ENCODE data around the gene ARID3C.
"Not testable (repeated sequence)": the region's sequence is repeated elsewhere in the genome, so short reads cannot be mapped to it uniquely, and the experiment has no call there.

Gene ARID3C

GRCh38 chr9:34651876-34652601 lies 23.2 kb upstream of the ARID3C start, which contains the start of gene IL11RA:
Gene IL11RA (plus strand): TSS chr9:34652185. CDS start chr9:34655218, 3,033 bp downstream.
- DNase-seq (ENCODE audit: low read depth) = no peak

- DNase-seq (ENCODE audit: low read depth) = no peak
Measured at GRCh38 chr9:34651321-34651720, 22.5 kb upstream of the ARID3C start.

GRCh38 chr9:34650816-34651215 lies 21.9 kb upstream of the ARID3C start:
- no peak for DNase-seq (ENCODE audit: low read depth)

DNA sequence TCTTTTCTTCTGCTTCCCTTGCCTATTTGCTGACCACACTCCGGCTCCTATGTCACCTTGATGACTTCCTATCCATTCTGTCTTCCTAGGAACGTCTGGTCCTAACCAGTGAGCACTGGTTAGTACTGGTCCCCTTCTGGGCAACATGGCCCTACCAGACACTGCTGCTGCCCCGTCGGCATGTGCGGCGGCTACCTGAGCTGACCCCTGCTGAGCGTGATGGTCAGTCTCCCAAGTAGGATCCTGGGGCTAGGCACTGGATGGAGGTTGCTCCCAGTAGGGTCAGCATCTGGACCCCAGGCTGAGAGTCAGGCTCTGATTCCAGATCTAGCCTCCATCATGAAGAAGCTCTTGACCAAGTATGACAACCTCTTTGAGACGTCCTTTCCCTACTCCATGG lies 19.8 kb upstream of the ARID3C start:
- DNase-seq (ENCODE audit: low read depth) = no peak

GRCh38 chr9:34647651-34648050 lies 18.8 kb upstream of the ARID3C start:
- DNase-seq (ENCODE audit: low read depth) = no peak

GRCh38 chr9:34647084-34647403 lies 18.2 kb upstream of the ARID3C start:
- no peak for DNase-seq (ENCODE audit: low read depth)

DNA sequence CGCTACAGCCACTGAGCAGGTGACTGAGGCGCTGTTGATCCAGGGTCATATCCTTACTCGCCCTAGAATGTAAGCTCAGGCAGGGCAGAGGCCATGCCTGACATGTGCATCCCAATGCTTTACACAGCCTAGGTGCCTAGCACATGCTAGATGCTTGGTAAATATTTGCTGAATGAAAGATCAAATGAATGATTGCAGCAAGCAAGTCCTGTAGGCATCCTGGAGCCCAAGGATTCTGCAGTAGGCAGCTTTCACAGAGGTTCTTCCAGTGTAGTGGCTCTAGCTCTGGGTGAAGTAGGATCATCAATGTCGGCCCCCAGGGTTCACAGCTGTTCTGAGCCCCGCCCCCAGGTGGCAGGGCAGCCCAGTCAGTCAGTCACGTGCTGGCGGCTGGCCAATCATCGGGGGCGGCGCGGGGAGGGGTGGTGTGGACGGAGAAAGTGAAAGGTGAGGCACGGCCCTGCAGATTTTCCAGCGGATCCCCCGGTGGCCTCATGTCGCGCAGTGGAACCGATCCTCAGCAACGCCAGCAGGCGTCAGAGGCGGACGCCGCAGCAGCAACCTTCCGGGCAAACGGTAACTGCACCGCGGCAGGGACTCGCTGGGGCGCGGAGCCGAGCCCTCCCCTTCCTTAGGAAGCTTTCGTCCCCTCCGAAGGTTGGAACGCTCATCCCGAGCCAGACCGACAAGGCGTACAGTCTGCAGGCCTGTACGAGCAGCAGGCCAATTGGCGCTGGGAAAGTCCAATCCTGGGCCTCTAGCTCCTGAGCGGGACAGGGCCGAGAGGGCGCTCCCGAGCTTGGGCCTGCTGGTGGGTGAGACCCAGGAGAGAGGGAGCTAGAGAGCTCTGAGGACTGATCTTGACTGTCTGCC lies 17.6 kb upstream of the ARID3C start, which contains the start of gene GALT:
Gene GALT (plus strand): TSS at position 465 of the 873 bp plus-strand sequence. CDS start 30 bp downstream, at position 495.
- DNase-seq (ENCODE audit: low read depth) = peak; percentile 92

DNA sequence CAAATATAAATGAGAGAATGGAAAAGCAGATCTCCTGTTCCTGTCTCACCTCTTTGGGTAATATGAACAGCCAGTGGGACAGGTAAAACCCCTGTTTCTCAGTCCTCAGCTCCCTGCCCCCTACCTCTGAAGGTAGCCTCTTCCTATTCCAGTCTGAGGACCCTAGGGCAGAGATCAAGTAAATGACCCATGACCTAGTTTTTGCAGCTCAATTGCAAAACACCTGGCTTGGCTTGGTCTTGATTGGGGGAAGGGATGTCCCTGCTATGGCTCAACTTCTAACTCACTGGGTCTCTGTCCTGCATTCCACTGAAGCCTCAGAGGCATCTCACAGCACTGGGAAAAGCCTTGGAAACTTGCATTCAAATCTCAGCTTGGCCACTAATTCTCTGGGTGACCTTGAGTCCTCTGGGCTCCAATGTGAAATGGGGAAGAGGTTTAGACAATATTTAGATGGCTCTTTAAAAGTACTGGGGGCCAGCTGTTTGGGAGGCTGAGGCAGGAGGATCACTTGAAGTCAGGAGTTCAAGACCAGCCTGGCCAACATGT lies 16.0 kb upstream of the ARID3C start:
- no peak for DNase-seq (ENCODE audit: low read depth)

- no peak for DNase-seq (ENCODE audit: low read depth)
Measured at GRCh38 chr9:34642679-34643078, 13.8 kb upstream of the ARID3C start.

- not testable (repeated sequence) for DNase-seq (ENCODE audit: low read depth)
Measured at GRCh38 chr9:34639322-34639721, 10.5 kb upstream of the ARID3C start.

DNA sequence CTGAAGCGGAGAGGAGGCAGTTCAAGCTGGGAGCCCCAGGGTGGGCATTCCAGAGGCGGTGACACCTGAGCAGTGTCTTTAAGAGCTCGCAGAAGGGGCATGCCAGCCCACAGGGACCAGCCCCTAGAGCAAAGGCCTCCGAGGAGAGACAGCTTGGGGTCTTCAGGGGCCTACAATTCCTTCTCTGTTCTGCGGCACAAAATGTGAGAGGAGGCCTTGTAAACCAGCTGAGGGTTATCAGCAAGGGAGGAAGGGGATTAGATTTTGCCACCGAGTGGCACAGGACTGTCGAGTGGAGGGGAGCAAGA lies 9.2 kb upstream of the ARID3C start:
- no peak for DNase-seq (ENCODE audit: low read depth)

DNA sequence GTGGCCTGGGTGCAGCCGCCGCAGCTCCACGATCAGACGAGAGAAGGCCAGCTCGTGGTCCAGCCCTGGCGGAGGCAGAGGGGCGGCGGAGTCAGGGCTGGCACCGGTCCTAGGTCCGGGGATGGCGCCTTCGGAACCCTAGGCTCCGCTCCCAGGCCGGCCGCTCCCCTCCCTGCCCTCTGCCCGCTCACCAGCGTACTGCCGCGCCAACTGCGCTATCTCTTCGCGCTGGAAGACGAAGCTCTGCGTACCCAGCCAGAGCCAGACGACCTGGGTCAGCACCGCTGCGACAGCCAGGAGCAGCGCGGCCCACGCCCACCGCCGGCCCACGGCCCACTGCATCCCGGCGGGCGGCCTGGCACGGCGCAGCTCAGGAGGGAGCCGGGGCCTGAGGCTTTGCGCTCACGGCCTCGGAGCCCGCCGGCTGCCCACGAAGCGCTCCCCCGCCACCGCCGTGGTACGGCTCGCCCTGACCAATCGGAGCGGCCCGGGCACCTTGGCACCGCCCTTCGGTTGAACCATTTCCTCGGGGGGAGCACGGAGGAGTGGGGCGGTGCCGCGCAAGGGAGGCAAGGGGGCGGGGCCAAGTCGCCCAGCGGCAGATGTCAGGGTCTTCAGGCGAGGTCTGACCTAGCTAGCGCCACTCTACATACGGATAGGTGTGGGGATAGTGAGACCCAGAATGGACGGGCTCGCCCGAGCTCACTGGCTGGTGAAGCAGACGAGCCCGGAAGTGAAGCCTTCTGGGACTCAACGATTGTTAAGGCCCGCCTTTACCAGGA lies 8.7 kb upstream of the ARID3C start, which contains the start of gene SIGMAR1:
Gene SIGMAR1 (minus strand): TSS at position 432 of the 782 bp plus-strand sequence. CDS start 90 bp downstream, at position 342.
- DNase-seq (ENCODE audit: low read depth) = peak; percentile 88

DNA sequence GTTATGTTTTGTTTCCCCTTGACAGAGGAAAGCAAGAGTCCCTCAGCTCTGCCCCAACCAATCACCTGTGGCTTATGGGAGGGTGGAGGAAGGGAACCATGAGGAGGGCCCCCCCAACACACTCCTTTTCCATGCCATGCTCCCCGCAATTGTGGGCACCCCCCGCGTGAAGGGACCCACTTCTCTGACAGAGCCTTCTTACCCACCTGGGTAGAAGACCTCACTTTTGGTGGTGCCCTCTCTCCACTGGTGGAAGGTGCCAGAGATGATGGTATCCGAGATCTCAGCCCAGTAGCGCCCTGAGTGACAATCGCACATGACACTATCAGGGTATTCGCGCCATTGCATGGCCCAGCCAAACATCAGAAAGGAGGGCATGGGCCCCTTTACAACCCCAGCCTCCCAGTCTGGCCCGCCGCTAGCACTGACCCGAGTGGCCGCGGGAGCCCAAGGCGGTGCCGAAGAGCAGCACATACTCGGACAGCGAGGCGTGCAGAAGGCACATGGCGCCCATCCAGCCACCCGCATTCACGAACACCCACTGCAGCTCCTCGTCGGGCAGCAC lies 8.0 kb upstream of the ARID3C start:
- no peak for DNase-seq (ENCODE audit: low read depth)

- DNase-seq (ENCODE audit: low read depth) = no peak
Measured at GRCh38 chr9:34635556-34635955, 6.7 kb upstream of the ARID3C start.

DNA sequence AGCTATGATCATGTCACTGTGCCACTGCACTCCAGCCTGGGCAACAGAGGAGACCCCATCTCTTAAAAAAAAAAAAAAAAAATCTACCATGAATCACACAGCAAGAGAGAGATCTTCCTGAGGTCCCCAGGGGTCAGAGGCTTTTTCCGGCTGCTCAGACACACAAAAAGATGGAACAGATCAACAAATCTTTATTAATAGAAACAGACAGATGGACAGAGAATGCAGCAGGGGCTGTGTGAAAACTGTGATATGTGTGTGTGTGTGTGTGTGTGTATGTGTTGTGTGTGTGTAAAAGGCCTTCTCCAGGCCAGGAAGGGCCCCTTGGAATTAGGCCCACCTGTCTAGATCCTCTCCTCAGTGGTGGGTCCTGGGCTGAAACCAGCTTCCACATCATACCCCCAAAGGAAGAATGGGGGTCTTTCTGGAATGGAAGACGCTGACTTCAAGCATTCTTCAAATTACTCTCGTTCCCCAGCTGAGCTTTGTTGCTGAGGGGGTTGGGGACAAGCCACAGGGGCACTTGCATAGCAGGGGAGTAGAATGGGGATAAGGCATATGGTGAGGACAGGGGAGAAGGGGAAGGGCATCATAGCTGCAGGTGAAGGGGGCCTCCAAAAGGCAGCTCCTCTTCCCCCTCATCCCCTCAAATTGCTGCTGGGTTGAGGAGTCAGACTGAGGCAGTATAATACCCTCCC lies 5.8 kb upstream of the ARID3C start:
- DNase-seq (ENCODE audit: low read depth) = no peak

DNA sequence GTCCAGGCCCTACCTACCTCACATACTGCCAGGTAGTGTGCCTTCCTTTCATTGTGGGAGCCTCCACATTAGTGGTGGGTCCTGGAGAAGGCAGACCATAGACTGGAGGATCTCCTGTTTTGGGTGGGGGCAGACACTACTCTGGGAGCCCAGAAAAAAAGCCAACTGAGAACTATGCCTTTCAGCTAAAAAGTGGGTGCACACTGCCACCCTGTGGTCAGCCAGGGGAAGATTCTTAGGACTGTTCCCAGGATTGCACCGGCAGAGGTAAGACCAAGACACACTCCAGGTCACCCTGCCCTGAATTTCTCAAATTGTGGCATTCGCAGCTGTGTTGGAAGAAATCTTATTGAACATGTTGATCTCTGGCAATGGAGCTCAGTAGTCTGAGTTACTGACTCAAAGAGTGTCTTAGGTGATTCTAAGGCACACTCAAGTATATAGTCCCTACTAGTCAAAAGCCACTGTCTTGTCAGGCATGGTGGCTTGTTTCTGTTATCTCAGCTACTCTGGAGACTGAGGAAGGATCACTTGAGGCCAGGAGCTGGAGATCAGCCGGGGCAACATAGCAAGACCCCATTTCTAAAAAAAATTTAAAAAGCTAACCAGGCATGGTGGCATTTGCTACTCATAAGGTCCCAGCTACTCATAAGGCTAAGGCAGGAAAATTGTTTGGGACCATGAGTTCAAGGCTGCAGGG lies 5.1 kb upstream of the ARID3C start:
- peak; percentile 61 for DNase-seq (ENCODE audit: low read depth)

DNA sequence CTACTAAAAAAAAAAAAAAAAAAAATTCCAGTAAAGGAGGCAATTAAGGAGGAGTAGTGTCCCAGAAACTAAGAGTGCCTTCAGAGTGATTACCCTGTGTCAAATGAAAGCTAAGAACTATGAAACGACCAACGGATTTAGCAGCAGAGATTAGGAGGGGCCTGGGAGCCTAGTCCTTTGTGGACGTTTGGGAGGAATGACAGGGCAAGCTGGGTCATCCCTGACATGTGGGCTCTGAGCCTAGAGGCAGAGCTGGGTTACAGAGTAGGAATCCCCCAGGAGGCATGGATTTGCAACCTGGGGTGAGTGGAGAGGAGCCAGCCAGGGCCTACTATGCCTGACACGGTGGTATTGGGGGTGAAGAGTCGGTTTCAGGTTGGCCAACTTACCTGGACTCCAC lies 4.3 kb upstream of the ARID3C start:
- no peak for DNase-seq (ENCODE audit: low read depth)

GRCh38 chr9:34630402-34631154 lies 1.7 kb upstream of the ARID3C start:
- no peak for DNase-seq (ENCODE audit: low read depth)

GRCh38 chr9:34629491-34629808 lies 584 bp upstream of the ARID3C start:
- DNase-seq (ENCODE audit: low read depth) = no peak
